Activated naive CD8-positive, alpha-beta T cell treated with anti-CD3 and anti-CD28 coated beads, Interleukin-2, amount 10 ng/mL, durations not matched to agents 7 days and 5 days (primary cell): ENCODE data around the gene IGIP. TPM values are rescaled to one million over a fixed set of nuclear protein-coding genes. Genes with fewer than 3 reads are reported as not detected.

Source experiments
- ATAC-seq: fragments of 150-1000 bp; cut with Tn5 transposase; one replicate; pipeline ENCODE4 v1.10.0; 2021; ENCODE audit warnings: low read depth, moderate library complexity
- POLR2A ChIA-PET: fragments of 350-600 bp; sonication (Branson Sonifier 250); formaldehyde crosslinking; loops from one replicate; lab custom pipeline; 2021; ENCODE audit warnings: antibody characterized with exemption; lab: Charles Lee
- DNase-seq: peaks from one replicate; pipeline ENCODE4 v3.0.0; 2021
- H3K27ac Mint-ChIP-seq: one replicate; pipeline ENCODE4 v1.8.0; 2022; ENCODE audit warnings: mild to moderate bottlenecking, mixed read lengths
- H3K27me3 Mint-ChIP-seq: one replicate; pipeline ENCODE4 v1.8.0; 2022; ENCODE audit warnings: mild to moderate bottlenecking, moderate library complexity, mixed read lengths
- H3K36me3 Mint-ChIP-seq: one replicate; pipeline ENCODE4 v1.8.0; 2021; ENCODE audit warnings: mild to moderate bottlenecking, mixed read lengths
- H3K4me1 Mint-ChIP-seq: one replicate; pipeline ENCODE4 v1.8.0; 2021; ENCODE audit warnings: mixed read lengths
- H3K4me3 Mint-ChIP-seq: one replicate; pipeline ENCODE4 v1.8.0; 2022; ENCODE audit warnings: mild to moderate bottlenecking, moderate library complexity, mixed read lengths
- H3K9me3 Mint-ChIP-seq: one replicate; pipeline ENCODE4 v1.8.0; 2021; ENCODE audit warnings: mixed read lengths
- total RNA-seq, 2 experiments: library from RNA; stranded (reverse); gene quantifications; one replicate each; pipeline ENCODE4 v1.2.3, GENCODE V29; 2021

IGIP gene
- total RNA-seq, 2 experiments from 2014 or later: 6.9 to 7.3 TPM

GRCh38 chr5:140134277-140134935 is 8.7 kb downstream of the IGIP start:
- H3K4me1 Mint-ChIP-seq: peaks cover 38% of the 10 kb centered on the region
- H3K9me3 Mint-ChIP-seq: no peaks in the 10 kb centered on the region
- H3K4me3 Mint-ChIP-seq: no peak overlapping the region
- H3K27ac Mint-ChIP-seq: peak overlapping the region; percentile 50
- H3K36me3 Mint-ChIP-seq: no peaks in the 10 kb centered on the region
- POLR2A ChIA-PET: interaction anchor here (1.2 kb wide), 1 partner anchor 27 kb away, joined by 4 read pairs; no protein-coding TSS in a partner anchor
- H3K27me3 Mint-ChIP-seq: peaks cover 6% of the 10 kb centered on the region
- ATAC-seq (no peak), DNase-seq (no peak)

GRCh38 chr5:140135127-140135526 is 9.4 kb downstream of the IGIP start:
- Mint-ChIP-seq H3K9me3 (no peaks in the 10 kb centered on the region), H3K36me3 (no peaks in the 10 kb centered on the region), H3K4me3 (no peak overlapping the region), H3K27ac (no peak overlapping the region), H3K4me1 (peaks cover 38% of the 10 kb centered on the region), H3K27me3 (peaks cover 6% of the 10 kb centered on the region)
- DNase-seq: no peak
- ATAC-seq: no peak
- POLR2A ChIA-PET: interaction anchor here (0.7 kb wide), 1 partner anchor 12 kb away, joined by 3 read pairs; no protein-coding TSS in a partner anchor

- peaks cover 28% of the 10 kb centered on the region for H3K4me1 Mint-ChIP-seq
- H3K9me3 Mint-ChIP-seq: no peaks in the 10 kb centered on the region
- H3K27me3 Mint-ChIP-seq: peaks cover 6% of the 10 kb centered on the region
- no peak for DNase-seq
- no peaks in the 10 kb centered on the region for H3K36me3 Mint-ChIP-seq
- POLR2A ChIA-PET: no interaction called here
- no peak overlapping the region for H3K4me3 Mint-ChIP-seq
- ATAC-seq: no peak
- H3K27ac Mint-ChIP-seq: no peak overlapping the region
These were observed 10.9 kb downstream of the IGIP start for GRCh38 chr5:140136624-140137023.

DNA sequence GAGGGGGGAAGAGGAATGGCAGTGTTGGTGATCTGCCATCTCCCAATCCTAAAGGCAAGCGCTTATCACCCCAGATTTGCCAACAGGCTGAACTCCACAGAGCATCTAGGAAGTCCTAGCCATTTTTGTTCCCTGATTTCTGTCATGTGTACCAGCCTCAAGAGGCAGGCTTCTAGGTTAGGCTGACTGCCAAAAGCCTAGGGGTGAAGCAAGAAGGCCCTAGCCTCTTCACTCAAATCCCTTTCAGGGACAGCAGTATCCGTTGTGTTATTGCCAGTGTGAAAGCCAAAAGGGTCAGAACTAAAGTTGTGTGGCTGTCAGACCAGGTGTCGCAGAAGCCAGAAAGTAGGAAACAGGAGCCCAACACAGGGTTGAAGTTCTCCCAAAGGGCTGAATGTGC is 14.7 kb downstream of the IGIP start:
- no peak overlapping the region for H3K4me3 Mint-ChIP-seq
- POLR2A ChIA-PET: no interaction called here
- no peak overlapping the region for H3K27ac Mint-ChIP-seq
- H3K27me3 Mint-ChIP-seq: peaks cover 9% of the 10 kb centered on the region
- ATAC-seq: no peak
- H3K9me3 Mint-ChIP-seq: no peaks in the 10 kb centered on the region
- no peaks in the 10 kb centered on the region for H3K36me3 Mint-ChIP-seq
- DNase-seq: no peak
- H3K4me1 Mint-ChIP-seq: peaks cover 9% of the 10 kb centered on the region

GRCh38 chr5:140141241-140141640 is 15.5 kb downstream of the IGIP start:
- POLR2A ChIA-PET: no interaction called here
- no peak overlapping the region for H3K27ac Mint-ChIP-seq
- H3K4me1 Mint-ChIP-seq: peaks cover 12% of the 10 kb centered on the region
- no peak for ATAC-seq
- H3K9me3 Mint-ChIP-seq: no peaks in the 10 kb centered on the region
- no peaks in the 10 kb centered on the region for H3K36me3 Mint-ChIP-seq
- H3K27me3 Mint-ChIP-seq: peaks cover 13% of the 10 kb centered on the region
- H3K4me3 Mint-ChIP-seq: no peak overlapping the region
- no peak for DNase-seq

DNA sequence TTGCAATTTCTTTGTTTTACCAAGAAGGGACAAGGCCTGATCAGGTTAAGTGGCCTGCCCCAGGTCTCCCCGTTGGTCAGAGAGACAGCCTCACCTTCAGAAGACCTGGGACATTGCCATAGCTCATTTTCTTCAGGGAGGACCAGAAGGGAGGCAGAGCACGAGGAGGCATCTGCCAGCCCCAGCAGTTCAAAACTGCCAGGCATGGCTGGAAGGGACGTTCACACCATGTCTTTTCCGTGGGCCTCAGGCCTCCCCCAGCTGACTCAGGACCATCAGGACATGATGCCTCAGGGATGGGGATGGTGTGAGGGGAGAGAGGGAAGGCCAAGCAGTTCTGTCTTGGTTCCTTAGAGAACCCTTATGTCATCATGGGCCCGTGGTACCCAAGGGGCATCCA is 16.5 kb downstream of the IGIP start:
- Mint-ChIP-seq H3K27ac (no peak overlapping the region), H3K4me3 (no peak overlapping the region), H3K4me1 (peaks cover 12% of the 10 kb centered on the region), H3K27me3 (peaks cover 19% of the 10 kb centered on the region), H3K9me3 (no peaks in the 10 kb centered on the region), H3K36me3 (no peaks in the 10 kb centered on the region)
- ATAC-seq: no peak
- POLR2A ChIA-PET: no interaction called here
- DNase-seq: no peak

GRCh38 chr5:140142856-140143255 is 17.1 kb downstream of the IGIP start:
- Mint-ChIP-seq H3K27me3 (peaks cover 25% of the 10 kb centered on the region), H3K4me3 (no peak overlapping the region), H3K36me3 (no peaks in the 10 kb centered on the region), H3K27ac (no peak overlapping the region), H3K4me1 (peaks cover 10% of the 10 kb centered on the region), H3K9me3 (no peaks in the 10 kb centered on the region)
- no peak for ATAC-seq
- POLR2A ChIA-PET: no interaction called here
- DNase-seq: no peak

DNA sequence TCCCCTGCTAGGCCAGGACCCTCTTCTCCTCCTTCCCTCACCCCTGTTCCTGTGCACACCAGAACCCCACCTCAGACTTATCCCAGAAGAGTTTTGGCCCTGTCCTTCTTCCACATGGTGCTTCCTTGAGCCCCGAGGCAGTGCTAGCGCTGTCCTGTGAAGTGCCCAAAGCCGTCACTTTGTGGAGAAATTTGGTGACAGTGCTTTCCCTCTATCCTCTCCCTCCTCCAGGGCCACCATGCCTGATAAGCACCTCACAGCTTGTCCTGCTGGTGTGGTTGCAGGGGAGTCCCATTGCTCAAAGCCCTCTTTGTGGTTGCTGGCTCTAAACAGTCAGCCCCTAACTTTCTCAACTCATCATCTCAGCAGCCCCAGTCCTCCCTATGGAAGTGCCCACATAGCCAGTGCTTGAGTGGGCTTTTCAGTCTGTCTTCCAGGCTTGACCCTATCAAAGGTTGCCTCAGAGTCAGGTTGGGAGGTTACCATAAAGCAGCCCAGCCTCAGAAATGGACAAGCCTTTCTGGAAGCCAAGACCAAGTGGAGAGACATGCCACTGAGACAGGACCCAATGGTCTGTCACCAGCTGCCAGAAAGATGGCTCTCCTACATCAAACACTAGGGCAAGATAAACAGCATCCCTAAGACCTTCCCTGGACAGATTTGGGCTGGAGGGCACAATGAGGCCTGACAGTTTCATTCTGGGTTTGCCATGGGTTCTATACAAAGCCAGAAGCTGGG is 18.0 kb downstream of the IGIP start:
- H3K4me1 Mint-ChIP-seq: peaks cover 8% of the 10 kb centered on the region
- no peaks in the 10 kb centered on the region for H3K9me3 Mint-ChIP-seq
- peaks cover 31% of the 10 kb centered on the region for H3K27me3 Mint-ChIP-seq
- no peak for ATAC-seq
- no peak for DNase-seq
- no peak overlapping the region for H3K4me3 Mint-ChIP-seq
- no peaks in the 10 kb centered on the region for H3K36me3 Mint-ChIP-seq
- POLR2A ChIA-PET: interaction anchor here (0.6 to 1.1 kb wide), 4 partner anchors 28 to 67 kb away, joined by 3 to 6 read pairs (median 3); no protein-coding TSS in a partner anchor
- H3K27ac Mint-ChIP-seq: no peak overlapping the region

DNA sequence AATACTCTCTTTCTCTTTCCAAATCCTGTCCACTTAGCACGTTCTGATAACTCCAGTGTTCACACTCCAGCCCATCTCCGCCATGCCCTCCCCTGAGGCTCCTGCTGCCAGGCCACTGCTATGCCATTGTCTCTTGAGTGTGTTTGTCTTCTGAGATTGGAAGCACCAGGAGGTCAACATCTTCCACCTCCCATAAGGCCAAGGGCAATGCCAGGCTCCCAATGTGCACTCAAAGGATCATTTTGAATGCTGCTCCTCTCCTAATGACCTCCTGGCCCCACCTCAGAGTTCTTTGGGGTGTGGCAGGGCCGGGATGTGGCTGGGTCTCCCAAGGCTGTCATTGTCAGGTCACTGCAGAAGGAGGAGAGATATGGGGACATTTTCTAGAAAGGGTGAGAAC is 19.5 kb downstream of the IGIP start:
- Mint-ChIP-seq H3K4me1 (peaks cover 8% of the 10 kb centered on the region), H3K27me3 (peaks cover 31% of the 10 kb centered on the region), H3K36me3 (no peaks in the 10 kb centered on the region), H3K4me3 (peak overlapping the region; percentile 57), H3K9me3 (no peaks in the 10 kb centered on the region), H3K27ac (no peak overlapping the region)
- no peak for DNase-seq
- POLR2A ChIA-PET: interaction anchor here (1.8 kb wide), 1 partner anchor 38 kb away, joined by 5 read pairs; no protein-coding TSS in a partner anchor
- ATAC-seq: no peak

- peaks cover 31% of the 10 kb centered on the region for H3K27me3 Mint-ChIP-seq
- peak overlapping the region; percentile 57 for H3K4me3 Mint-ChIP-seq
- DNase-seq (peak; percentile 77), ATAC-seq (peak; percentile 67)
- H3K27ac Mint-ChIP-seq: no peak overlapping the region
- no peaks in the 10 kb centered on the region for H3K36me3 Mint-ChIP-seq
- no peaks in the 10 kb centered on the region for H3K9me3 Mint-ChIP-seq
- POLR2A ChIA-PET: interaction anchor here (1.0 to 1.8 kb wide), 2 partner anchors 10 to 39 kb away, joined by 3 to 5 read pairs; no protein-coding TSS in a partner anchor
- H3K4me1 Mint-ChIP-seq: peaks cover 8% of the 10 kb centered on the region
These were observed 20.2 kb downstream of the IGIP start for GRCh38 chr5:140145818-140146522.

GRCh38 chr5:140146523-140146842 is 20.7 kb downstream of the IGIP start:
- Mint-ChIP-seq H3K4me3 (peak overlapping the region; percentile 32), H3K27ac (no peak overlapping the region), H3K36me3 (no peaks in the 10 kb centered on the region), H3K4me1 (peaks cover 8% of the 10 kb centered on the region), H3K9me3 (no peaks in the 10 kb centered on the region), H3K27me3 (peaks cover 31% of the 10 kb centered on the region)
- DNase-seq (no peak), ATAC-seq (no peak)
- POLR2A ChIA-PET: interaction anchor here (1.0 to 1.8 kb wide), 2 partner anchors 11 to 39 kb away, joined by 3 to 5 read pairs; no protein-coding TSS in a partner anchor

- H3K27ac Mint-ChIP-seq: no peak overlapping the region
- POLR2A ChIA-PET: no interaction called here
- ATAC-seq (no peak), DNase-seq (no peak)
- peaks cover 8% of the 10 kb centered on the region for H3K4me1 Mint-ChIP-seq
- no peaks in the 10 kb centered on the region for H3K36me3 Mint-ChIP-seq
- no peak overlapping the region for H3K4me3 Mint-ChIP-seq
- no peaks in the 10 kb centered on the region for H3K9me3 Mint-ChIP-seq
- peaks cover 31% of the 10 kb centered on the region for H3K27me3 Mint-ChIP-seq
These were observed 21.7 kb downstream of the IGIP start for GRCh38 chr5:140147460-140147859.

DNA sequence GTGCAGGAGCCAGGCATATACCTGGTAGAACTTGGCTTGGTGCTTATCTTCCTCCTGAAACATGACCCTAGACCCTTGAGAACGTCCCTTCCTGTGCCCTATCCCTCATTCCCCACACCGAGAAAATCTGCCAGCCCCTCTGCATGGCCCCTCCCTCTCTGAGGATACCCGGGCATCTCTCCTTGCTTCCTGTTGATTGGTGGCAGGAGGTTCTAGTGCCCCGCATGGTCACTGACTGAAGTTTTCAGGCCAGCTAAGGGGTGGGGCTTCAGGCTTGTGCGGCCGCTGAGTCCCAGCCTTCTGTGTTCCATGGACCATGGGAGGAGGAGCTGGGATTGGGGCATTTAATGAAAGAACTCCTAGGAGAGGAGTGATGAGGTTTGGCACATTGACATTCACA is 22.8 kb downstream of the IGIP start:
- H3K4me1 Mint-ChIP-seq: peaks cover 8% of the 10 kb centered on the region
- no peaks in the 10 kb centered on the region for H3K9me3 Mint-ChIP-seq
- no peaks in the 10 kb centered on the region for H3K36me3 Mint-ChIP-seq
- peaks cover 31% of the 10 kb centered on the region for H3K27me3 Mint-ChIP-seq
- H3K27ac Mint-ChIP-seq: no peak overlapping the region
- H3K4me3 Mint-ChIP-seq: no peak overlapping the region
- DNase-seq: no peak
- POLR2A ChIA-PET: no interaction called here
- no peak for ATAC-seq
